Measurements from ENCODE around the gene FLVCR2. TPM values are rescaled to one million over a fixed set of nuclear protein-coding genes. Genes with fewer than 3 reads are reported as not detected.

Gene FLVCR2
- total and polyA plus RNA-seq, 5 donors from 2014 or later: 4.4 to 7.7 (median 5.4) TPM

GRCh38 chr14:75566752-75567151 is 11.7 kb upstream of the FLVCR2 start:
- Mint-ChIP-seq H3K4me3 (peak overlapping the region; percentile 1 to 85 (median 40)), H3K9me3 (peaks cover 0 to 1% (median 0%) of the 10 kb centered on the region in 7 donors), H3K27me3 (no peaks in the 10 kb centered on the region), H3K27ac (peak overlapping the region; percentile 84 to 98 (median 90)), H3K4me1 (peaks cover 18 to 54% (median 36%) of the 10 kb centered on the region in 4 donors), H3K36me3 (peaks cover 5% of the 10 kb centered on the region)
- no peaks in the 10 kb centered on the region for H3K36me3 ChIP-seq (ENCODE audit: control insufficient read depth, insufficient read depth, low read length)
- no peaks in the 10 kb centered on the region for H3K9me3 ChIP-seq (ENCODE audit: control insufficient read depth in 2 of 2, low read length in 2 of 2)
- ATAC-seq (ENCODE audit: low read depth in 2 of 2) (no peak), DNase-seq (no peak)
- no peak overlapping the region for H3K4me3 ChIP-seq (ENCODE audit: low read depth, low read length)
- no peaks in the 10 kb centered on the region for H3K27me3 ChIP-seq (ENCODE audit: control insufficient read depth, insufficient read depth, low read length)
- peak overlapping the region; percentile 88 for H3K27ac ChIP-seq (ENCODE audit: insufficient read depth, low read length, poor library complexity, severe bottlenecking)
- peaks cover 32% of the 10 kb centered on the region for H3K4me1 ChIP-seq (ENCODE audit: control insufficient read depth, insufficient read depth, low read length, poor library complexity, severe bottlenecking)

- Mint-ChIP-seq H3K4me3 (peak overlapping the region in 3 of 4 donors; percentile 23 to 55 (median 29)), H3K4me1 (peaks cover 12 to 46% (median 28%) of the 10 kb centered on the region in 4 donors), H3K9me3 (peaks cover 0 to 2% (median 0%) of the 10 kb centered on the region in 7 donors), H3K27me3 (no peaks in the 10 kb centered on the region), H3K27ac (peak overlapping the region in 2 of 3 donors; percentile 84 to 90), H3K36me3 (peaks cover 11% of the 10 kb centered on the region)
- no peak for DNase-seq
- peak overlapping the region; percentile 52 for H3K4me3 ChIP-seq (ENCODE audit: low read depth, low read length)
- H3K27ac ChIP-seq (ENCODE audit: insufficient read depth, low read length, poor library complexity, severe bottlenecking): peak overlapping the region; percentile 66
- H3K27me3 ChIP-seq (ENCODE audit: control insufficient read depth, insufficient read depth, low read length): no peaks in the 10 kb centered on the region
- ATAC-seq (ENCODE audit: low read depth in 2 of 2): no peak
- peaks cover 32% of the 10 kb centered on the region for H3K4me1 ChIP-seq (ENCODE audit: control insufficient read depth, insufficient read depth, low read length, poor library complexity, severe bottlenecking)
- H3K36me3 ChIP-seq (ENCODE audit: control insufficient read depth, insufficient read depth, low read length): no peaks in the 10 kb centered on the region
- H3K9me3 ChIP-seq (ENCODE audit: control insufficient read depth in 2 of 2, low read length in 2 of 2): no peaks in the 10 kb centered on the region
Measured at GRCh38 chr14:75568140-75568539, 10.3 kb upstream of the FLVCR2 start.

GRCh38 chr14:75568791-75569190 is 9.6 kb upstream of the FLVCR2 start:
- H3K27ac ChIP-seq (ENCODE audit: insufficient read depth, low read length, poor library complexity, severe bottlenecking): peak overlapping the region; percentile 66
- H3K36me3 Mint-ChIP-seq: peaks cover 11% of the 10 kb centered on the region
- H3K4me1 ChIP-seq (ENCODE audit: control insufficient read depth, insufficient read depth, low read length, poor library complexity, severe bottlenecking): peaks cover 32% of the 10 kb centered on the region
- H3K36me3 ChIP-seq (ENCODE audit: control insufficient read depth, insufficient read depth, low read length): no peaks in the 10 kb centered on the region
- H3K27ac Mint-ChIP-seq: peak overlapping the region; percentile 58 to 76 (median 58)
- H3K27me3 ChIP-seq (ENCODE audit: control insufficient read depth, insufficient read depth, low read length): no peaks in the 10 kb centered on the region
- H3K4me3 Mint-ChIP-seq: peak overlapping the region in 3 of 4 donors; percentile 19 to 78 (median 55)
- peaks cover 12 to 46% (median 28%) of the 10 kb centered on the region in 4 donors for H3K4me1 Mint-ChIP-seq
- peak overlapping the region; percentile 52 for H3K4me3 ChIP-seq (ENCODE audit: low read depth, low read length)
- no peaks in the 10 kb centered on the region for H3K9me3 ChIP-seq (ENCODE audit: control insufficient read depth in 2 of 2, low read length in 2 of 2)
- H3K9me3 Mint-ChIP-seq: peaks cover 0 to 2% (median 0%) of the 10 kb centered on the region in 7 donors
- ATAC-seq (ENCODE audit: low read depth in 2 of 2) (no peak), DNase-seq (peak in 2 of 3 donors; percentile 20 to 68)
- no peaks in the 10 kb centered on the region for H3K27me3 Mint-ChIP-seq

- Mint-ChIP-seq H3K27me3 (no peaks in the 10 kb centered on the region), H3K4me3 (no peak overlapping the region), H3K4me1 (peaks cover 7 to 35% (median 21%) of the 10 kb centered on the region in 4 donors), H3K9me3 (peaks cover 0 to 2% (median 0%) of the 10 kb centered on the region in 7 donors), H3K27ac (peak overlapping the region in 2 of 3 donors; percentile 12 to 35), H3K36me3 (peaks cover 11% of the 10 kb centered on the region)
- ATAC-seq (ENCODE audit: low read depth in 2 of 2): no peak
- H3K36me3 ChIP-seq (ENCODE audit: control insufficient read depth, insufficient read depth, low read length): no peaks in the 10 kb centered on the region
- no peaks in the 10 kb centered on the region for H3K27me3 ChIP-seq (ENCODE audit: control insufficient read depth, insufficient read depth, low read length)
- DNase-seq: peak in 1 of 3 donors; percentile 32
- H3K4me3 ChIP-seq (ENCODE audit: low read depth, low read length): no peak overlapping the region
- no peak overlapping the region for H3K27ac ChIP-seq (ENCODE audit: insufficient read depth, low read length, poor library complexity, severe bottlenecking)
- H3K4me1 ChIP-seq (ENCODE audit: control insufficient read depth, insufficient read depth, low read length, poor library complexity, severe bottlenecking): peaks cover 27% of the 10 kb centered on the region
- no peaks in the 10 kb centered on the region for H3K9me3 ChIP-seq (ENCODE audit: control insufficient read depth in 2 of 2, low read length in 2 of 2)
Measured at GRCh38 chr14:75570797-75571196, 7.6 kb upstream of the FLVCR2 start.

GRCh38 chr14:75572104-75572503 is 6.3 kb upstream of the FLVCR2 start:
- Histone ChIP-seq H3K36me3 (ENCODE audit: control insufficient read depth, insufficient read depth, low read length) (no peaks in the 10 kb centered on the region), H3K27ac (ENCODE audit: insufficient read depth, low read length, poor library complexity, severe bottlenecking) (no peak overlapping the region), H3K9me3 (ENCODE audit: control insufficient read depth in 2 of 2, low read length in 2 of 2) (no peaks in the 10 kb centered on the region), H3K4me1 (ENCODE audit: control insufficient read depth, insufficient read depth, low read length, poor library complexity, severe bottlenecking) (peaks cover 14% of the 10 kb centered on the region), H3K4me3 (ENCODE audit: low read depth, low read length) (no peak overlapping the region), H3K27me3 (ENCODE audit: control insufficient read depth, insufficient read depth, low read length) (no peaks in the 10 kb centered on the region)
- H3K36me3 Mint-ChIP-seq: peaks cover 11% of the 10 kb centered on the region
- H3K27me3 Mint-ChIP-seq: no peaks in the 10 kb centered on the region
- H3K4me1 Mint-ChIP-seq: peaks cover 0 to 22% (median 11%) of the 10 kb centered on the region in 4 donors
- H3K27ac Mint-ChIP-seq: peak overlapping the region in 1 of 3 donors; percentile 47
- peaks cover 0 to 1% (median 0%) of the 10 kb centered on the region in 7 donors for H3K9me3 Mint-ChIP-seq
- H3K4me3 Mint-ChIP-seq: peak overlapping the region in 2 of 4 donors; percentile 25 to 52
- DNase-seq (no peak), ATAC-seq (ENCODE audit: low read depth in 2 of 2) (no peak)

- Histone ChIP-seq H3K36me3 (ENCODE audit: control insufficient read depth, insufficient read depth, low read length) (no peaks in the 10 kb centered on the region), H3K4me1 (ENCODE audit: control insufficient read depth, insufficient read depth, low read length, poor library complexity, severe bottlenecking) (peaks cover 30% of the 10 kb centered on the region), H3K4me3 (ENCODE audit: low read depth, low read length) (no peak overlapping the region), H3K27ac (ENCODE audit: insufficient read depth, low read length, poor library complexity, severe bottlenecking) (peak overlapping the region; percentile 71), H3K27me3 (ENCODE audit: control insufficient read depth, insufficient read depth, low read length) (no peaks in the 10 kb centered on the region), H3K9me3 (ENCODE audit: control insufficient read depth in 2 of 2, low read length in 2 of 2) (no peaks in the 10 kb centered on the region)
- H3K27me3 Mint-ChIP-seq: no peaks in the 10 kb centered on the region
- no peak overlapping the region for H3K4me3 Mint-ChIP-seq
- peaks cover 0 to 13% (median 9%) of the 10 kb centered on the region in 4 donors for H3K4me1 Mint-ChIP-seq
- no peak overlapping the region for H3K27ac Mint-ChIP-seq
- H3K36me3 Mint-ChIP-seq: peaks cover 6% of the 10 kb centered on the region
- no peak for ATAC-seq (ENCODE audit: low read depth in 2 of 2)
- DNase-seq: no peak
- H3K9me3 Mint-ChIP-seq: peaks cover 0 to 1% (median 0%) of the 10 kb centered on the region in 7 donors
Measured at GRCh38 chr14:75577090-75577489, 1.3 kb upstream of the FLVCR2 start.

- Mint-ChIP-seq H3K9me3 (no peaks in the 10 kb centered on the region), H3K27ac (peak overlapping the region; percentile 4 to 93 (median 91)), H3K27me3 (no peaks in the 10 kb centered on the region), H3K4me1 (peaks cover 0 to 13% (median 9%) of the 10 kb centered on the region in 4 donors), H3K36me3 (no peaks in the 10 kb centered on the region), H3K4me3 (no peak overlapping the region)
- no peaks in the 10 kb centered on the region for H3K36me3 ChIP-seq (ENCODE audit: control insufficient read depth, insufficient read depth, low read length)
- DNase-seq (peak; percentile 57 to 84 (median 65)), ATAC-seq (ENCODE audit: low read depth in 2 of 2) (peak; percentile 78 to 87)
- H3K4me1 ChIP-seq (ENCODE audit: control insufficient read depth, insufficient read depth, low read length, poor library complexity, severe bottlenecking): peaks cover 30% of the 10 kb centered on the region
- no peaks in the 10 kb centered on the region for H3K9me3 ChIP-seq (ENCODE audit: control insufficient read depth in 2 of 2, low read length in 2 of 2)
- no peaks in the 10 kb centered on the region for H3K27me3 ChIP-seq (ENCODE audit: control insufficient read depth, insufficient read depth, low read length)
- H3K4me3 ChIP-seq (ENCODE audit: low read depth, low read length): peak overlapping the region; percentile 91
- peak overlapping the region; percentile 71 for H3K27ac ChIP-seq (ENCODE audit: insufficient read depth, low read length, poor library complexity, severe bottlenecking)
Measured at GRCh38 chr14:75577729-75578101, 705 bp upstream of the FLVCR2 start.

- H3K4me3 Mint-ChIP-seq: no peak overlapping the region
Measured at GRCh38 chr14:75578786-75579337, 442 bp downstream of the FLVCR2 start.

More at GRCh38 chr14:75578786-75579337, 442 bp downstream of the FLVCR2 start:
- no peaks in the 10 kb centered on the region for H3K9me3 ChIP-seq (ENCODE audit: control insufficient read depth in 2 of 2, low read length in 2 of 2)
- Mint-ChIP-seq H3K9me3 (no peaks in the 10 kb centered on the region), H3K36me3 (no peaks in the 10 kb centered on the region), H3K27me3 (no peaks in the 10 kb centered on the region), H3K27ac (no peak overlapping the region), H3K4me1 (peaks cover 0 to 13% (median 9%) of the 10 kb centered on the region in 4 donors)
- no peaks in the 10 kb centered on the region for H3K27me3 ChIP-seq (ENCODE audit: control insufficient read depth, insufficient read depth, low read length)
- DNase-seq (no peak), ATAC-seq (ENCODE audit: low read depth in 2 of 2) (peak; percentile 5 to 26)
- H3K4me3 ChIP-seq (ENCODE audit: low read depth, low read length): peak overlapping the region; percentile 86
- peak overlapping the region; percentile 71 for H3K27ac ChIP-seq (ENCODE audit: insufficient read depth, low read length, poor library complexity, severe bottlenecking)
- H3K4me1 ChIP-seq (ENCODE audit: control insufficient read depth, insufficient read depth, low read length, poor library complexity, severe bottlenecking): peaks cover 30% of the 10 kb centered on the region
- H3K36me3 ChIP-seq (ENCODE audit: control insufficient read depth, insufficient read depth, low read length): no peaks in the 10 kb centered on the region
